ENCODE results near the gene SPDEF. TPM values are rescaled to one million over a fixed set of nuclear protein-coding genes. Genes with fewer than 3 reads are reported as not detected.
A peak's percentile ranks its signal among the peaks of the same experiment; 100 is the strongest.

SPDEF gene
- polyA plus RNA-seq (2011; rRNA removed) (5.4 and 6.2 TPM in 2 replicates), polyA plus RNA-seq (2017; fragmentation: RNase III; extraction: RNeasy Plus Mini Kit Qiagen cat#74134 plus additional on column Dnase treatment) (2.2 to 4.3 TPM (median 3.7 TPM) in 3 replicates), polyA minus RNA-seq (2011; rRNA and poly(A)+ RNA removed) (4.3 and 7.2 TPM in 2 replicates)
- polyA plus RNA-seq (2012; cell fraction: cytosol; rRNA removed), result 4.3 and 6.3 TPM in 2 replicates
- polyA plus RNA-seq (2012; cell fraction: nucleus; rRNA removed), result 4.7 and 7.5 TPM in 2 replicates

GRCh38 chr6:34556031-34556471 lies at the start of gene SPDEF:
SPDEF (minus strand) TSS chr6:34556329; CDS start chr6:34544455, 11,874 bp downstream.
- Histone ChIP-seq H3K4me2 (peak within 1 kb of the TSS; percentile 85), H3K9me3 (peaks cover 7% of the 10 kb centered on the region; the same call in 1 of the 3 replicates), H3K4me3 (peak within 1 kb of the TSS; percentile 24; the same call in 1 of the 3 replicates), H3K4me1 (peaks cover 52% of the 10 kb centered on the region), H3K27ac (peak within 1 kb of the TSS; percentile 76 to 93)
- ATAC-seq, result peak; percentile 55 to 74; a peak in 5 of 6 replicates
- ChIA-PET POLR2A (no interaction called here), CTCF (interaction anchor here (0.5 to 1.7 kb wide), 5 partner anchors 16 to 67 kb away, joined by 3 to 4 read pairs (median 4); no protein-coding TSS in a partner anchor)
- FAIRE-seq, result no peak
- peak in 1 of 2 experiments; percentile 45 for DNase-seq (ENCODE audit: low read depth in 1 of 2, low spot score in 1 of 2)
- TF ChIP-seq HOXA7 (CRISPR knock-in tag; IDR thresholded peaks at IDR 0.05) (no peak), RCOR1 (IDR thresholded peaks at IDR 0.05; ENCODE audit: low read depth, low read length) (no peak), GATA3 (IDR thresholded peaks at IDR 0.05; ENCODE audit: borderline replicate concordance) (0 out of 2 replicates have a peak, but pooled peaks have one; percentile 12)
- 0% methylated on average over 3 of the region's 6 CpGs for WGBS (ENCODE audit: missing lambda C conversion rate)

GRCh38 chr6:34603707-34604106 lies 47.6 kb upstream of the SPDEF start:
- Histone ChIP-seq H3K4me1 (peaks cover 40% of the 10 kb centered on the region), H3K4me3 (no peak overlapping the region), H3K27ac (no peak overlapping the region; a peak in 1 of 6 replicates), H3K9me3 (no peaks in the 10 kb centered on the region), H3K4me2 (no peak overlapping the region)
- no peak for TF ChIP-seq PHF8 (IDR thresholded peaks at IDR 0.05; ENCODE audit: borderline replicate concordance, low read depth)
- TF ChIP-seq, protein P1, sequence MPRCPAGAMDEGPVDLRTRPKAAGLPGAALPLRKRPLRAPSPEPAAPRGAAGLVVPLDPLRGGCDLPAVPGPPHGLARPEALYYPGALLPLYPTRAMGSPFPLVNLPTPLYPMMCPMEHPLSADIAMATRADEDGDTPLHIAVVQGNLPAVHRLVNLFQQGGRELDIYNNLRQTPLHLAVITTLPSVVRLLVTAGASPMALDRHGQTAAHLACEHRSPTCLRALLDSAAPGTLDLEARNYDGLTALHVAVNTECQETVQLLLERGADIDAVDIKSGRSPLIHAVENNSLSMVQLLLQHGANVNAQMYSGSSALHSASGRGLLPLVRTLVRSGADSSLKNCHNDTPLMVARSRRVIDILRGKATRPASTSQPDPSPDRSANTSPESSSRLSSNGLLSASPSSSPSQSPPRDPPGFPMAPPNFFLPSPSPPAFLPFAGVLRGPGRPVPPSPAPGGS (IDR thresholded peaks at IDR 0.05), result no peak
- no peak for TF ChIP-seq HOXA7 (CRISPR knock-in tag; IDR thresholded peaks at IDR 0.05)
- TF ChIP-seq ZSCAN20 (CRISPR knock-in tag; IDR thresholded peaks at IDR 0.05), result no peak
- TF ChIP-seq ZFP36 (IDR thresholded peaks at IDR 0.05; ENCODE audit: borderline replicate concordance, partially characterized antibody), result no peak
- no peak for TF ChIP-seq MAX (IDR thresholded peaks at IDR 0.05)
- TF ChIP-seq JUN (IDR thresholded peaks at IDR 0.05), result no peak
- no peak for TF ChIP-seq TFCP2L1 (CRISPR knock-in tag; IDR thresholded peaks at IDR 0.05)
- no peak for TF ChIP-seq SMC3 (IDR thresholded peaks at IDR 0.05)
- FAIRE-seq (no peak), ATAC-seq (no peak), DNase-seq (ENCODE audit: low read depth in 1 of 2, low spot score in 1 of 2) (no peak)
- CTCF ChIA-PET, result interaction anchor here (0.6 to 1.2 kb wide), 3 partner anchors 144 to 408 kb away, joined by 3 read pairs; no protein-coding TSS in a partner anchor
- POLR2A ChIA-PET, result no interaction called here
- WGBS (ENCODE audit: missing lambda C conversion rate), result 88% methylated on average over 4 of the region's 4 CpGs

DNA sequence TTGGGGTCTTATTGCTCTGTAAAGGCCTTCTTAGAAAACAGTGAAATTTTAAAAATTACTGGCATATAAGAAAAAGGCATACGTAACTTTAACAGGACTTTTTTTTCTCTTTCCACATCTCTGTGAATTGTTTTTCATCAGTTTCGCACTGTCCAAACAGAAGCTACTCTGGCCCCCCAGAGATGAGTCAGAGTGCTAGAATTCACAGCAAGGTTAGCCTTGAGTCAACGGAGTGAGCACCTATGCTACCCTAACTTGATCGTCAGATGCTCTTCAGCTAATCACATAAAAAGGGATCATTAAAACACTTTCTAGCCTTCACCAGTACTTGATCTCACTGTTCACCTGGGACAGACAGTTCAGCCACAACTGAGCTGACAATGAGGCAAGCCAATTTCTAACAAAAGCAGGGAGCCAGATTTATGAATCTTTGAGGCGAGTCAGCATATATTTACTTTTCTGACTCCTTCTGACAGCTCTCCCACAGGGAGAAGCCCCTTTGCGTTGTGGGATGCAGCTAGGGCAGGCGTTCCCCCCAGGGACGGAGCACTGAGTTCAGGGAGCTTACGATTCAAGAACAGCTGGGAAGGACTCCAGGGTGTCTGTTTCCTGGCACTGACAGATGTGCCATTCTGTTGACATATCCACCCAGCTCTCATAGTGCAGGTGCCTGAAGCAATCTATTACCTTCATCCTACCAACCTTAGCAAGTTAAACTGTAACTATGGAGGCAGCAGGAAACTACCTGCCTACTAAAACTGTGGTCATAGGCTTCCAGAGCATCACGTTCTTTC lies 46.4 kb upstream of the SPDEF start:
- Histone ChIP-seq H3K9me3 (no peaks in the 10 kb centered on the region), H3K27ac (peak overlapping the region; percentile 16 to 55; a peak in 4 of 6 replicates), H3K4me1 (peaks cover 47% of the 10 kb centered on the region), H3K4me2 (peak overlapping the region; percentile 67), H3K4me3 (no peak overlapping the region; the same call in 2 of the 3 replicates)
- FAIRE-seq, result no peak
- POLR2A ChIA-PET, result interaction anchor here (0.5 kb wide), 1 partner anchor 24 kb away, joined by 3 read pairs; no protein-coding TSS in a partner anchor
- TF ChIP-seq, protein P2, sequence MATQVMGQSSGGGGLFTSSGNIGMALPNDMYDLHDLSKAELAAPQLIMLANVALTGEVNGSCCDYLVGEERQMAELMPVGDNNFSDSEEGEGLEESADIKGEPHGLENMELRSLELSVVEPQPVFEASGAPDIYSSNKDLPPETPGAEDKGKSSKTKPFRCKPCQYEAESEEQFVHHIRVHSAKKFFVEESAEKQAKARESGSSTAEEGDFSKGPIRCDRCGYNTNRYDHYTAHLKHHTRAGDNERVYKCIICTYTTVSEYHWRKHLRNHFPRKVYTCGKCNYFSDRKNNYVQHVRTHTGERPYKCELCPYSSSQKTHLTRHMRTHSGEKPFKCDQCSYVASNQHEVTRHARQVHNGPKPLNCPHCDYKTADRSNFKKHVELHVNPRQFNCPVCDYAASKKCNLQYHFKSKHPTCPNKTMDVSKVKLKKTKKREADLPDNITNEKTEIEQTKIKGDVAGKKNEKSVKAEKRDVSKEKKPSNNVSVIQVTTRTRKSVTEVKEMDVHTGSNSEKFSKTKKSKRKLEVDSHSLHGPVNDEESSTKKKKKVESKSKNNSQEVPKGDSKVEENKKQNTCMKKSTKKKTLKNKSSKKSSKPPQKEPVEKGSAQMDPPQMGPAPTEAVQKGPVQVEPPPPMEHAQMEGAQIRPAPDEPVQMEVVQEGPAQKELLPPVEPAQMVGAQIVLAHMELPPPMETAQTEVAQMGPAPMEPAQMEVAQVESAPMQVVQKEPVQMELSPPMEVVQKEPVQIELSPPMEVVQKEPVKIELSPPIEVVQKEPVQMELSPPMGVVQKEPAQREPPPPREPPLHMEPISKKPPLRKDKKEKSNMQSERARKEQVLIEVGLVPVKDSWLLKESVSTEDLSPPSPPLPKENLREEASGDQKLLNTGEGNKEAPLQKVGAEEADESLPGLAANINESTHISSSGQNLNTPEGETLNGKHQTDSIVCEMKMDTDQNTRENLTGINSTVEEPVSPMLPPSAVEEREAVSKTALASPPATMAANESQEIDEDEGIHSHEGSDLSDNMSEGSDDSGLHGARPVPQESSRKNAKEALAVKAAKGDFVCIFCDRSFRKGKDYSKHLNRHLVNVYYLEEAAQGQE (IDR thresholded peaks at IDR 0.05), result no peak
- TF ChIP-seq FOSB (CRISPR knock-in tag; IDR thresholded peaks at IDR 0.05), result no peak
- no peak for TF ChIP-seq ZC3H11A (IDR thresholded peaks at IDR 0.05)
- TF ChIP-seq MAFK (IDR thresholded peaks at IDR 0.05; ENCODE audit: partially characterized antibody), result peak; percentile 72
- CTCF ChIA-PET, result interaction anchor here (1.2 to 2.8 kb wide), 4 partner anchors 56 to 407 kb away, joined by 3 to 20 read pairs (median 4); no protein-coding TSS in a partner anchor
- DNase-seq (ENCODE audit: low read depth in 1 of 2, low spot score in 1 of 2), result peak in 1 of 2 experiments; percentile 14
- WGBS (ENCODE audit: missing lambda C conversion rate), result 8% methylated on average over 9 of the region's 10 CpGs
- peak; percentile 50 to 83; a peak in 4 of 6 replicates for ATAC-seq

All from A549 (cell line).